SK-N-DZ (cell line): ENCODE measurements around the gene TECTA.
"Not testable (repeated sequence)": the region's sequence is repeated elsewhere in the genome, so short reads cannot be mapped to it uniquely, and the experiment has no call there.

Source experiments
- DNase-seq: peaks from one replicate; pipeline ENCODE4 v3.0.0-alpha.2; 2015; ENCODE audit warnings: low spot score

Gene TECTA

GRCh38 chr11:121090145-121090721, 10.8 kb upstream of the TECTA start:
- DNase-seq = no peak

- no peak for DNase-seq
Observed at GRCh38 chr11:121091492-121092152, 9.4 kb upstream of the TECTA start.

GRCh38 chr11:121095561-121095960, 5.5 kb upstream of the TECTA start:
- DNase-seq = no peak

GRCh38 chr11:121099364-121099763, 1.7 kb upstream of the TECTA start:
- DNase-seq = no peak

- no peak for DNase-seq
Observed at GRCh38 chr11:121099885-121100284, 1.2 kb upstream of the TECTA start.

GRCh38 chr11:121104312-121104762, 3.3 kb downstream of the TECTA start:
- no peak for DNase-seq

- DNase-seq = no peak
Observed at GRCh38 chr11:121105063-121105480, 4.0 kb downstream of the TECTA start.

- no peak for DNase-seq
Observed at GRCh38 chr11:121105481-121106195, 4.6 kb downstream of the TECTA start.

GRCh38 chr11:121106812-121107211, 5.8 kb downstream of the TECTA start:
- no peak for DNase-seq

GRCh38 chr11:121108413-121108812, 7.4 kb downstream of the TECTA start:
- no peak for DNase-seq

GRCh38 chr11:121109471-121109870, 8.4 kb downstream of the TECTA start:
- DNase-seq = no peak

GRCh38 chr11:121109916-121110586, 9.0 kb downstream of the TECTA start:
- no peak for DNase-seq

GRCh38 chr11:121110871-121111724, 10.1 kb downstream of the TECTA start:
- no peak for DNase-seq

GRCh38 chr11:121112498-121113455, 11.7 kb downstream of the TECTA start:
- DNase-seq = peak; percentile 47

GRCh38 chr11:121113611-121114010, 12.6 kb downstream of the TECTA start:
- no peak for DNase-seq

- DNase-seq = not testable (repeated sequence)
Observed at GRCh38 chr11:121115024-121115423, 14.0 kb downstream of the TECTA start.

GRCh38 chr11:121117788-121118187, 16.7 kb downstream of the TECTA start:
- no peak for DNase-seq

GRCh38 chr11:121119440-121119839, 18.4 kb downstream of the TECTA start:
- DNase-seq = no peak

GRCh38 chr11:121122328-121122727, 21.3 kb downstream of the TECTA start:
- no peak for DNase-seq

GRCh38 chr11:121123496-121124069, 22.5 kb downstream of the TECTA start:
- no peak for DNase-seq
